ENCODE data around the gene MXRA8. TPM values are rescaled to one million over a fixed set of nuclear protein-coding genes. Genes with fewer than 3 reads are reported as not detected.
A peak's percentile ranks its signal among the peaks of the same experiment; 100 is the strongest.

The MXRA8 gene
- total RNA-seq, 1 experiment from 2014 or later, result 9.6 TPM

DNA sequence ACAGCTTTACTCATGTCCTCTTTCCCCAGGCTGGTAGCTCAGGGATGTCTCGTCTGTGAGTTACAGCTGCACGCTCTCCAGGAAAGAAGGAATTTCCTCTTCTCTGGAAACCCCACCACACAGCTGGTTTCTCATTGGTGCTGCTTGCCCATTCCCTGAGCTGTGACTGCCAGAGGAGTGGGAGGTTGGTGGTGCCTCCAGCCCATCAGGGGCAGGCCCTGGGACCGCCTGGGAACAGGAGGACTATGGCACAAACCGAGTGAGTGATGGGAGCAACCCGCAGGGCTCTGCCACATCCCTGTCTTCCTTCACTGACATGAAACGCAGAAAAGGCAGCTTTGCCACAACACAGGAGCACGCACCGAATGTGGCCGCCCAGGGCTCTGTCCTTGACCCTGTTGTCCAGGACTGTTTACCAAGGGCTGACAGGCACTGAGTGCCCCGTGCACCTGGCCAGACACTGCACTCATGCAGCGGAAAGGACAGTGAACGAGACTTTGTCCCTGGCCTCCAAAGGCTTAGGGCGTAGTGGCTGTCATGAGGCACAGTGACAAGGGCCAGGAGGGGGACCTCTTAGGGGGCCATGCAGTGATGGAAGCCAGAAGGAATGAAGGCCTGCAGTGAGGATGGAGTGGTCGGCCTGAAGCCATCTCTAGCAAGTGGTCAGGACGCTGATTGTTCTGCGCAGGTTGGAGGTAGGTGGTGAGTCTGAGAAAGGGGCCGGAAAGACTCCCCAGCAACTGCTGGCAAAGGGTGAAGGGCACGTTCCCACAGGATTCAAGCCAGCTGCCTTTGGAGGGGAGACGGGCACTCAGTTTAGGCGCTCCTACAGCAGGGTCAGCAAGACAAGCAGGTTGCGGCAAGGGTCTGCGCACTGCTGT, 42.5 kb upstream of the MXRA8 start:
- Histone ChIP-seq H4K91ac (ENCODE audit: insufficient read length, low read depth, low read length) (no peak overlapping the region), H4K8ac (replicated peaks; ENCODE audit: insufficient read length, low read depth, low read length) (no peak overlapping the region), H3K4me2 (ENCODE audit: insufficient read depth, insufficient read length, low read length) (peak overlapping the region; percentile 69), H4K20me1 (ENCODE audit: control insufficient read depth, insufficient read depth, insufficient read length) (peaks cover 2% of the 10 kb centered on the region), H3K27me3 (ENCODE audit: insufficient read depth, low read length) (no peaks in the 10 kb centered on the region), H3K4me1 (ENCODE audit: insufficient read depth, low read length) (no peaks in the 10 kb centered on the region), H4K5ac (ENCODE audit: insufficient read length, low read depth, low read length) (no peak overlapping the region), H3K4ac (ENCODE audit: low read depth, low read length) (no peak overlapping the region), H3K27ac (ENCODE audit: insufficient read length, low read depth, low read length) (no peak overlapping the region), H2BK12ac (ENCODE audit: insufficient read length, low read depth, low read length) (no peak overlapping the region), H2BK15ac (ENCODE audit: low read depth, low read length) (no peak overlapping the region), H3K23ac (ENCODE audit: insufficient read length, low read depth, low read length) (no peak overlapping the region), H2BK120ac (ENCODE audit: low read depth, low read length, poor library complexity, severe bottlenecking) (no peak overlapping the region), H3K18ac (ENCODE audit: insufficient read length, low read depth, low read length) (no peak overlapping the region), H3K79me1 (ENCODE audit: insufficient read depth, low read depth, low read length, poor library complexity, severe bottlenecking) (peaks cover 14% of the 10 kb centered on the region), H2BK5ac (ENCODE audit: insufficient read length, low read length) (no peak overlapping the region), H3T11ph (ENCODE audit: low read length) (no peak overlapping the region), H3K79me2 (ENCODE audit: insufficient read depth, low read length) (peaks cover 8% of the 10 kb centered on the region; the same call in 1 of the 2 replicates), H2AFZ (ENCODE audit: low read length) (no peak overlapping the region), H3K9ac (ENCODE audit: extremely low read depth, insufficient read length, low read length) (no peak overlapping the region), H3K9me3 (ENCODE audit: control insufficient read depth, low read depth, low read length) (no peaks in the 10 kb centered on the region), H3K23me2 (ENCODE audit: insufficient read length, low read depth, low read length, poor library complexity, severe bottlenecking) (peaks cover 11% of the 10 kb centered on the region), H2AK5ac (ENCODE audit: insufficient read length, low read length) (no peak overlapping the region), H3K56ac (ENCODE audit: insufficient read length, low read depth, low read length) (no peak overlapping the region), H2BK20ac (ENCODE audit: low read depth, low read length, poor library complexity, severe bottlenecking) (no peak overlapping the region), H3K14ac (ENCODE audit: insufficient read depth, low read length) (no peak overlapping the region)
- Mint-ChIP-seq H3K4me3 (peak overlapping the region; percentile 90), H3K36me3 (ENCODE audit: insufficient read depth in 1 of 3, low read depth in 3 of 3) (peaks cover 52 to 88% (median 70%) of the 10 kb centered on the region in 3 experiments), H3K9me3 (peaks cover 0 to 2% of the 10 kb centered on the region in 2 experiments; a peak in 2 of 5 replicates), H3K27ac (peak overlapping the region in 1 of 3 experiments; percentile 96; a peak in 5 of 7 replicates), H3K27me3 (ENCODE audit: low read depth) (peaks cover 1% of the 10 kb centered on the region; the same call in 1 of the 2 replicates), H3K4me1 (peaks cover 24 to 38% of the 10 kb centered on the region in 2 experiments)
- DNase-seq, result no peak
- TF ChIP-seq, protein P1, sequence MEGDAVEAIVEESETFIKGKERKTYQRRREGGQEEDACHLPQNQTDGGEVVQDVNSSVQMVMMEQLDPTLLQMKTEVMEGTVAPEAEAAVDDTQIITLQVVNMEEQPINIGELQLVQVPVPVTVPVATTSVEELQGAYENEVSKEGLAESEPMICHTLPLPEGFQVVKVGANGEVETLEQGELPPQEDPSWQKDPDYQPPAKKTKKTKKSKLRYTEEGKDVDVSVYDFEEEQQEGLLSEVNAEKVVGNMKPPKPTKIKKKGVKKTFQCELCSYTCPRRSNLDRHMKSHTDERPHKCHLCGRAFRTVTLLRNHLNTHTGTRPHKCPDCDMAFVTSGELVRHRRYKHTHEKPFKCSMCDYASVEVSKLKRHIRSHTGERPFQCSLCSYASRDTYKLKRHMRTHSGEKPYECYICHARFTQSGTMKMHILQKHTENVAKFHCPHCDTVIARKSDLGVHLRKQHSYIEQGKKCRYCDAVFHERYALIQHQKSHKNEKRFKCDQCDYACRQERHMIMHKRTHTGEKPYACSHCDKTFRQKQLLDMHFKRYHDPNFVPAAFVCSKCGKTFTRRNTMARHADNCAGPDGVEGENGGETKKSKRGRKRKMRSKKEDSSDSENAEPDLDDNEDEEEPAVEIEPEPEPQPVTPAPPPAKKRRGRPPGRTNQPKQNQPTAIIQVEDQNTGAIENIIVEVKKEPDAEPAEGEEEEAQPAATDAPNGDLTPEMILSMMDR (conservative IDR thresholded peaks at IDR 0.05), result no peak
- WGBS (ENCODE audit: extremely low coverage, insufficient read length, low lambda C conversion rate), result no CpG with 5 or more reads among the region's 22 CpGs

Data from H9 (cell line).